Upper lobe of left lung (tissue), 4 donors: Measurements from ENCODE around the gene MAN1B1.

Experiments
- POLR2A ChIP-seq, 4 donors: fragments of 450-650 bp; IDR thresholded peaks; one replicate each; pipeline ENCODE4 v1.5.1; 2016 to 2017; ENCODE audit warnings: antibody characterized with exemption in 4 of 4, mild to moderate bottlenecking in 2 of 4
- TF ChIP-seq, protein P1 (sequence below), 6 experiments: fragments of 450-650 bp in 4 of 6; fragments of 200-600 bp in 2 of 6; sonication (generic) in 2 of 6; IDR thresholded peaks; one replicate each; pipeline ENCODE4 v1.5.1; 2016 to 2019; ENCODE audit warnings: antibody characterized with exemption in 6 of 6

DNA sequence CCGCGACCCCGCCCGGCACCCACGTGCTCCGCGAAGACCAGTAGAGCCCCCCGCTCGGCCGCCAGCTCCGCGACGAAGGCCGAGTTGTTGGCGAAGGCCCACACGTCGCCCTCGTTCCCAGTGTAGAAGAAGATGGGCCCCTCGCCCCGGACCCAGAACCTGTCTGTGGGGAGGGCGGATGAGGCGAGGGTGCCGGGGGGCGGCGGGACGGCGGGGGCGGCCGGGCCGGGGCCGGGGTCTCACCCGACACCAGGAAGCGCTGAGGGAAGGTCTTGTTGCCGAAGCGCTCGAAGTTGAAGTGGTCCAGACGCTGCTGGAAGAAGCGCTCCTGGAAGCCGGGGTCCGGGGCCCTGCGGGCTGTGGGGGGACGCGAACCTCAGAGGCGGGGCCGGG is 27.4 kb downstream of the MAN1B1 start:
- TF ChIP-seq, protein P1, sequence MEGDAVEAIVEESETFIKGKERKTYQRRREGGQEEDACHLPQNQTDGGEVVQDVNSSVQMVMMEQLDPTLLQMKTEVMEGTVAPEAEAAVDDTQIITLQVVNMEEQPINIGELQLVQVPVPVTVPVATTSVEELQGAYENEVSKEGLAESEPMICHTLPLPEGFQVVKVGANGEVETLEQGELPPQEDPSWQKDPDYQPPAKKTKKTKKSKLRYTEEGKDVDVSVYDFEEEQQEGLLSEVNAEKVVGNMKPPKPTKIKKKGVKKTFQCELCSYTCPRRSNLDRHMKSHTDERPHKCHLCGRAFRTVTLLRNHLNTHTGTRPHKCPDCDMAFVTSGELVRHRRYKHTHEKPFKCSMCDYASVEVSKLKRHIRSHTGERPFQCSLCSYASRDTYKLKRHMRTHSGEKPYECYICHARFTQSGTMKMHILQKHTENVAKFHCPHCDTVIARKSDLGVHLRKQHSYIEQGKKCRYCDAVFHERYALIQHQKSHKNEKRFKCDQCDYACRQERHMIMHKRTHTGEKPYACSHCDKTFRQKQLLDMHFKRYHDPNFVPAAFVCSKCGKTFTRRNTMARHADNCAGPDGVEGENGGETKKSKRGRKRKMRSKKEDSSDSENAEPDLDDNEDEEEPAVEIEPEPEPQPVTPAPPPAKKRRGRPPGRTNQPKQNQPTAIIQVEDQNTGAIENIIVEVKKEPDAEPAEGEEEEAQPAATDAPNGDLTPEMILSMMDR (IDR thresholded peaks at IDR 0.05), result no peak
- no peak for TF ChIP-seq POLR2A (IDR thresholded peaks at IDR 0.05)
